ENCODE data around the gene CARMIL1.

CARMIL1 gene

DNA sequence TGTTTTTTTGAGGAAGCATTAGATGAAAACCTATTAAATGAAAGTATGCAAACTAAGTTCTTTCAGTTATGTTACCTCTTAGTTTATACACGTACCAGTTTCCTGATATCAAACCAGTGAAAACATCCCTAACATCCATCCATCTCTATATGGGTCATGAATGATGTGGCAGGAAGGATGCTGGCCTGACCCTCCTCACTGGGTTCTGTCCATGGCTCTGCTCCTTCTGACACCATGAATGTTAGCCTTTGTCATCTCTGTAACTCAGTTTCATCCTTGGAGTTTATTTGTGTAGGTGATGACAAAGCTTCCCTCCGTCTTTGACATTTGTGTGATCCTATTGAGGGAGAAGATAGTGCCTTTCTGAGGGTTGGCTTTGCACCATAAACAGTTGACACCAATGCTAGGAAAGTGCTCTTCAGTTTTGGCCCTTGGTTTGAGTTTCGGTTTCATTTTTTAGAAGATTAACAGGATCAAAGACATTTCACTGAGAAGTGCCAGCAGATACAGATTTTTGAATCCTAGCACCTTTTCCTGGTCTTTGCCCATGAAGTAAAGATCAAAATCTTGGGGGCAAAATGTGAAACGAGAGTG, 300.8 kb downstream of the CARMIL1 start:
- Histone ChIP-seq H3K36me3 (ENCODE audit: insufficient read depth, low read length) (no peaks in the 10 kb centered on the region), H3K79me2 (ENCODE audit: insufficient read depth, low read length) (no peaks in the 10 kb centered on the region), H3K4me2 (ENCODE audit: low read depth, low read length, poor library complexity, severe bottlenecking) (peak overlapping the region; percentile 40), H3K9ac (ENCODE audit: low read depth, low read length, poor library complexity, severe bottlenecking) (no peak overlapping the region), H3K4me1 (ENCODE audit: insufficient read depth, low read length, poor library complexity, severe bottlenecking) (peaks cover 18% of the 10 kb centered on the region), H3K9me3 (ENCODE audit: insufficient read depth, low read depth, low read length) (no peaks in the 10 kb centered on the region), H3K27me3 (ENCODE audit: insufficient read depth, low read length, poor library complexity, severe bottlenecking) (no peaks in the 10 kb centered on the region), H4K20me1 (ENCODE audit: insufficient read depth, low read length, poor library complexity, severe bottlenecking) (no peaks in the 10 kb centered on the region), H3K9me2 (replicated peaks; ENCODE audit: low read depth, low read length) (no peaks in the 10 kb centered on the region), H3F3A (ENCODE audit: low read depth) (no peaks in the 10 kb centered on the region), H3K4me3 (ENCODE audit: low read length, poor library complexity, severe bottlenecking) (peak overlapping the region; percentile 4), H2AFZ (ENCODE audit: low read length) (peak overlapping the region; percentile 38; the same call in 1 of the 2 replicates)
- TF ChIP-seq, protein P1, sequence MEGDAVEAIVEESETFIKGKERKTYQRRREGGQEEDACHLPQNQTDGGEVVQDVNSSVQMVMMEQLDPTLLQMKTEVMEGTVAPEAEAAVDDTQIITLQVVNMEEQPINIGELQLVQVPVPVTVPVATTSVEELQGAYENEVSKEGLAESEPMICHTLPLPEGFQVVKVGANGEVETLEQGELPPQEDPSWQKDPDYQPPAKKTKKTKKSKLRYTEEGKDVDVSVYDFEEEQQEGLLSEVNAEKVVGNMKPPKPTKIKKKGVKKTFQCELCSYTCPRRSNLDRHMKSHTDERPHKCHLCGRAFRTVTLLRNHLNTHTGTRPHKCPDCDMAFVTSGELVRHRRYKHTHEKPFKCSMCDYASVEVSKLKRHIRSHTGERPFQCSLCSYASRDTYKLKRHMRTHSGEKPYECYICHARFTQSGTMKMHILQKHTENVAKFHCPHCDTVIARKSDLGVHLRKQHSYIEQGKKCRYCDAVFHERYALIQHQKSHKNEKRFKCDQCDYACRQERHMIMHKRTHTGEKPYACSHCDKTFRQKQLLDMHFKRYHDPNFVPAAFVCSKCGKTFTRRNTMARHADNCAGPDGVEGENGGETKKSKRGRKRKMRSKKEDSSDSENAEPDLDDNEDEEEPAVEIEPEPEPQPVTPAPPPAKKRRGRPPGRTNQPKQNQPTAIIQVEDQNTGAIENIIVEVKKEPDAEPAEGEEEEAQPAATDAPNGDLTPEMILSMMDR (conservative IDR thresholded peaks at IDR 0.05; ENCODE audit: low read length): no peak
- TF ChIP-seq EZH2phosphoT487 (IDR thresholded peaks at IDR 0.05; ENCODE audit: borderline replicate concordance): no peak

DNA sequence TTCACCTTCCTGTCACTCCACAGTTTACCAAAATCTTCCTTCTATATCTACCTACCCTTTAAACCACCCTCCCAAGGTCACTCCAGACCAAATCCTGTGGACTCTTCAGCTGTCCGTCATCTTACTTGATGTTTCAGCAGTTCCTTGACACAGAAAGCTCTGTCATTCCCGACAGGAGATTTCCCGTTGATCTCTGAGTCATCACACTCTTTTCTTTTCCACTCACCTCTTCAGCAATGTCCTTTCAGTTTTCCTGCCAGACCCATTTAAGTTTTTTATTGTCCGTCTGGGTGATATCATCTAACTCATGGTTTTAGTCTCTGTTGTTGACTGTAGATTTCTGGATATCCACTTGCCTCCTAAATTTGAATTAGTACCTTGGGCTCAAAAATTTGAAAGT, 302.9 kb downstream of the CARMIL1 start:
- Histone ChIP-seq H3K79me2 (ENCODE audit: insufficient read depth, low read length) (no peaks in the 10 kb centered on the region), H3K27me3 (ENCODE audit: insufficient read depth, low read length, poor library complexity, severe bottlenecking) (no peaks in the 10 kb centered on the region), H3F3A (ENCODE audit: low read depth) (no peaks in the 10 kb centered on the region), H3K9me2 (replicated peaks; ENCODE audit: low read depth, low read length) (no peaks in the 10 kb centered on the region), H4K20me1 (ENCODE audit: insufficient read depth, low read length, poor library complexity, severe bottlenecking) (no peaks in the 10 kb centered on the region), H2AFZ (ENCODE audit: low read length) (no peak overlapping the region), H3K36me3 (ENCODE audit: insufficient read depth, low read length) (no peaks in the 10 kb centered on the region), H3K9ac (ENCODE audit: low read depth, low read length, poor library complexity, severe bottlenecking) (no peak overlapping the region), H3K4me2 (ENCODE audit: low read depth, low read length, poor library complexity, severe bottlenecking) (no peak overlapping the region), H3K9me3 (ENCODE audit: insufficient read depth, low read depth, low read length) (no peaks in the 10 kb centered on the region), H3K4me1 (ENCODE audit: insufficient read depth, low read length, poor library complexity, severe bottlenecking) (peaks cover 18% of the 10 kb centered on the region), H3K4me3 (ENCODE audit: low read length, poor library complexity, severe bottlenecking) (no peak overlapping the region)
- TF ChIP-seq, protein P1 (conservative IDR thresholded peaks at IDR 0.05; ENCODE audit: low read length): no peak
- TF ChIP-seq EZH2phosphoT487 (IDR thresholded peaks at IDR 0.05; ENCODE audit: borderline replicate concordance): no peak

DNA sequence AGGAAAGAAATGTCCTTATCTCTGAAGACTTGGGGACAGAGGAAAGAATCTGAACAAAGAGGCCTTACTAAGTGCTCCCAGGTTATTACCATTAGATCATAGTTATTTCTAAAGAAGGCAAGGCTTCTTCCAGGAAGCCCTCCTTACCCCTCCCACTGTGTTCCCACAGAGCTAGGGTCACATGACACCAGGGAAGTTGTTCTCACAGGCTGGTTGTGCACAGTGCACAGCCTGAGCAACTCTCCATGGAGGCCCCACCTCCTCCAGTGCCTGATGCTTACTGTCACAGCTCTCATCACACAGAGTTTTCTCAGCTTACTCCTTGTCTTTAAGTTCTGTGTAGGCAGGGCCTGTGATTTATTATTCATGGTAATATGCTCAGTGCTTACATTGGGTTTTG, 303.9 kb downstream of the CARMIL1 start:
- Histone ChIP-seq H4K20me1 (ENCODE audit: insufficient read depth, low read length, poor library complexity, severe bottlenecking) (no peaks in the 10 kb centered on the region), H3K9me2 (replicated peaks; ENCODE audit: low read depth, low read length) (no peaks in the 10 kb centered on the region), H3K9ac (ENCODE audit: low read depth, low read length, poor library complexity, severe bottlenecking) (no peak overlapping the region), H3K4me1 (ENCODE audit: insufficient read depth, low read length, poor library complexity, severe bottlenecking) (peaks cover 18% of the 10 kb centered on the region), H3K27me3 (ENCODE audit: insufficient read depth, low read length, poor library complexity, severe bottlenecking) (no peaks in the 10 kb centered on the region), H3K4me3 (ENCODE audit: low read length, poor library complexity, severe bottlenecking) (no peak overlapping the region), H3K9me3 (ENCODE audit: insufficient read depth, low read depth, low read length) (no peaks in the 10 kb centered on the region), H3K36me3 (ENCODE audit: insufficient read depth, low read length) (no peaks in the 10 kb centered on the region), H3K79me2 (ENCODE audit: insufficient read depth, low read length) (no peaks in the 10 kb centered on the region), H3K4me2 (ENCODE audit: low read depth, low read length, poor library complexity, severe bottlenecking) (no peak overlapping the region), H2AFZ (ENCODE audit: low read length) (no peak overlapping the region), H3F3A (ENCODE audit: low read depth) (no peaks in the 10 kb centered on the region)
- no peak for TF ChIP-seq EZH2phosphoT487 (IDR thresholded peaks at IDR 0.05; ENCODE audit: borderline replicate concordance)
- TF ChIP-seq, protein P1 (conservative IDR thresholded peaks at IDR 0.05; ENCODE audit: low read length): no peak
